ENCODE data around the gene SLC49A4.

SLC49A4 gene

DNA sequence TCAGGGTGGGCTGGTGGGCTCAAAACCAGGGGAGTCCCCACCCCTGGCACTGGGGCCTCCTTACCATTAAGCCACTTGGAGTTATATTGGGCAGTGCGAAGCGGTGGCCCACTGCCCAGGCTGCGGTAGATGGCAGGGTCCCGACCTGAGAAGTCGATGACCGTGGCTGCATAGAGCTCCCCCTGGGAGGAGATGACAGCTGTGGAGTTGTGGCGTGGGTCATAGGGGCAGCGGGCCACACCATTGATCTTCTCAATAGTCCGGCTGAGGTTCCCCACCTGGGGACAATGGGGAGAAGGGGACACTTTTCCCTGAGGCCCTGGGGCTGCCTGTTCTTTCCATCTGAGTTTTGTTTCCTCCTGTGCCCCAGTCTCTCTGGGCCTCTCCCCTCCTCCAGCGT lies 132.9 kb downstream of the SLC49A4 start:
- in situ Hi-C loops (cut with MboI; ENCODE audit: low sequenced_read_pairs, unreplicated experiment), result no loop called here
- no peak for DNase-seq (ENCODE audit: low spot score)
- TF ChIP-seq, protein P1, sequence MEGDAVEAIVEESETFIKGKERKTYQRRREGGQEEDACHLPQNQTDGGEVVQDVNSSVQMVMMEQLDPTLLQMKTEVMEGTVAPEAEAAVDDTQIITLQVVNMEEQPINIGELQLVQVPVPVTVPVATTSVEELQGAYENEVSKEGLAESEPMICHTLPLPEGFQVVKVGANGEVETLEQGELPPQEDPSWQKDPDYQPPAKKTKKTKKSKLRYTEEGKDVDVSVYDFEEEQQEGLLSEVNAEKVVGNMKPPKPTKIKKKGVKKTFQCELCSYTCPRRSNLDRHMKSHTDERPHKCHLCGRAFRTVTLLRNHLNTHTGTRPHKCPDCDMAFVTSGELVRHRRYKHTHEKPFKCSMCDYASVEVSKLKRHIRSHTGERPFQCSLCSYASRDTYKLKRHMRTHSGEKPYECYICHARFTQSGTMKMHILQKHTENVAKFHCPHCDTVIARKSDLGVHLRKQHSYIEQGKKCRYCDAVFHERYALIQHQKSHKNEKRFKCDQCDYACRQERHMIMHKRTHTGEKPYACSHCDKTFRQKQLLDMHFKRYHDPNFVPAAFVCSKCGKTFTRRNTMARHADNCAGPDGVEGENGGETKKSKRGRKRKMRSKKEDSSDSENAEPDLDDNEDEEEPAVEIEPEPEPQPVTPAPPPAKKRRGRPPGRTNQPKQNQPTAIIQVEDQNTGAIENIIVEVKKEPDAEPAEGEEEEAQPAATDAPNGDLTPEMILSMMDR (IDR thresholded peaks at IDR 0.05; ENCODE audit: borderline replicate concordance, control extremely low read depth, extremely low read depth, insufficient read depth, missing control alignments), result no peak

GRCh38 chr3:122928396-122929187 lies 133.7 kb downstream of the SLC49A4 start:
- in situ Hi-C loops (cut with MboI; ENCODE audit: low sequenced_read_pairs, unreplicated experiment), result no loop called here
- DNase-seq (ENCODE audit: low spot score), result no peak
- TF ChIP-seq, protein P1 (IDR thresholded peaks at IDR 0.05; ENCODE audit: borderline replicate concordance, control extremely low read depth, extremely low read depth, insufficient read depth, missing control alignments), result no peak

DNA sequence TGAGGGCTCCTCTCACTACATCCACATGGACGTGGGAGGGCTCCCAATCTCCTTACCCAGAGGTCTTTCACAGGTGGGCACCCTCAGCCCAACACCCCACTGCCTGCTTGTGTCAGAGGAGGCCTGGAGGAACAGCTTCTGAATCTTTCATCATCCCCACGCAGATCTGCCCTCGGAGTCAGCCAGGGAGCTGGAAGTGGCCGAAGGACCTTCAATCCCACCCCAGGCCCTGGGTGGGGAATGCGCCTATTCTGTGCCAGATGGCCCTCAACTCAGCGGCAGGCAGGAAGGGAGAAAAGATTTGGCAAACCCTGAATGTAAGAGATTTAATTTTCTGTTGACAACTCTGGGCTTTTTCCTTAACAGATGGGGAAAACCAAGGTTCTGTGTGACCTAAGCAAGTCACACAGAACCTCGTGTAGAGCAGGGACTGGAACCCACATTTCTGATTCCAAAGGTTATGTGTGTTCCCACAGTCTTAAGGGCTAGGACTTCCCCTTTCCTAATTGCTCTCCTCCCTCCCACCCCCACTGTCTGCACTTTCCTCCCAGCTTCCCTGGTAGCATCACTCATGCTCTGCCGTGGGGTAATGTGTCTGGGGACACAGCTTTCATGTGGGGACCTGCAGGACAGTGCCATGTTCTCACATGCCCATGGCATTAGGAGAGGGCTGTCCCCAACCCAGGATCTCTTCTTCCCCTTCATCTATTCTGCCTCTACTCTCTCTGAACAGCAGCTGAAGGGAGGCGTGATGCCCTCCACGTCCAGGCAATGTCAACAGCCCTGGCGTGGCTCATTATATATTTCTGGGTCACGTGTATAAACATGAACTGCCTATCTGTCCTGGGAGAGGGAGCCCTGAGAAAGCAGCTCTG lies 134.6 kb downstream of the SLC49A4 start:
- no peak for DNase-seq (ENCODE audit: low spot score)
- TF ChIP-seq, protein P1 (IDR thresholded peaks at IDR 0.05; ENCODE audit: borderline replicate concordance, control extremely low read depth, extremely low read depth, insufficient read depth, missing control alignments), result no peak
- in situ Hi-C loops (cut with MboI; ENCODE audit: low sequenced_read_pairs, unreplicated experiment), result no loop called here

DNA sequence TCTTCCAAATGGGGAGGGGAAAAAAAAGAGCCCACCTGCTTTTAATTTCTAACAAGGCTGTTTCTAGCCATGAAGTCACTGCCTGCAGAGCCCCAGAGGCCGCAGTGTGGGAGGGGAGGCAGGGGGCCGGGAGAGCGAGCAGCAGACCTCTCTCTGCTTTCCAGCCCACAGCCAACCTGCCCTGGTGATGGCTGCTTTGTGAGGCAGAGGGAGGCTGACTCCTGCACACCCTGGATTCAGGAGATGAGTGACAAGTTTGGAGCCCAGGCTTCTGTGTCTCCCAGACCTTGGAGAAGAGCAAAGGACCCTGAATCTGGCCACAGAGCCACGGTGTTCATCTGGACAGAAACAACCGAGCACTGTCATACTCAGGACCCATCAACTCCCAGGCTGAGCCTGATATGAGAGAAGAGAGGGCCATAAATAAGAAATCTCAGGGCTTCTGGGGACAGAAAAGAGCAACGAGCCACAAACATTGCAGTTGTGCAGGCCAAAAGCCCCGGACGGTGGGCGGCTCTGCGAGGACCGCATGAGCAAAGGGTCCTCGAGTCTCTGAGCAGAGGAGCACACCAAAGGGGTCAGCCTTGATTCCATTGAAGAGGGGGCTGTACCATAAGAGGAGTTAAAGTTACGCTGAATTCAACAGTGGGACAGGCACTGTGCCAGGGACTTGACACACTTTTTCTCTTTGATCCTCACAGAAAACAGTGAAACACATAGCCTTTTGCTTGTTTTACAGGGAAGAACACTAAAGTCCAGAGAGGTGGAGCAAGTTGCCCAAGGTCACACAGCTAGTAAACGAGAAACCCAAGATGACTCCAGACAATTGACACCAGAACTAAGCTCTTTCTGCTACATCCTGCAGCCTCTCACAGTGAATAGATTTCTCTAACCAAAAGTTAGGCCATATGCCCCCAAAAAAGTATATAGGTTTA lies 135.5 kb downstream of the SLC49A4 start:
- TF ChIP-seq, protein P1 (IDR thresholded peaks at IDR 0.05; ENCODE audit: borderline replicate concordance, control extremely low read depth, extremely low read depth, insufficient read depth, missing control alignments), result no peak
- DNase-seq (ENCODE audit: low spot score), result no peak
- in situ Hi-C loops (cut with MboI; ENCODE audit: low sequenced_read_pairs, unreplicated experiment), result no loop called here

Data from GM13976 (cell line).